IPS DF 4.7 (cell line): ENCODE measurements around the gene PRAMEF9.
"Not testable (repeated sequence)": the region's sequence is repeated elsewhere in the genome, so short reads cannot be mapped to it uniquely, and the experiment has no call there.

Experiments used
- DNase-seq: peaks from one replicate; pipeline ENCODE4 v3.0.0-alpha.2; 2013; ENCODE audit warnings: low spot score; ENCODE audit errors: extremely low read depth

Gene PRAMEF9

DNA sequence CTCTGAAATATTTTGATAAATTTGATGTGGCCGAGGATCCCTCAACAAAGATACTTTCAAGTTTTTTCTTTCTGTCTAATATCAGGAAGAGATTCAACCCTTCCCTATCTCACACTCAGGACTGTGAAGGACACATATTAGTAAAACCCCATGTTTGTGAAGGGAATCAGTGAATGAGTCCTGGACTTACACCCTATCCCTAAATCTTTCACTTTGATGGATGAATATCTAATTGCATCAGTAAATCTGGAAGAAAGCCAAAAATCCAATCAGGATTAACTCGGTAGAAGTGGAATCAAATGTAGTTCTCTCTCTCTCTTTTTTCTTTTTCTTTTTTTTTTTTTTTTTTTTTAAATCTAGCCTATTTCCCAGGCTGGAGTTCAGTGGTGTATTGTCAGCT, at the start of gene PRAMEF9:
TSS of gene PRAMEF9 (plus strand) at position 301 of the 400 bp plus-strand sequence. CDS start 3,433 bp downstream, outside the sequence.
- not testable (repeated sequence) for DNase-seq

DNA sequence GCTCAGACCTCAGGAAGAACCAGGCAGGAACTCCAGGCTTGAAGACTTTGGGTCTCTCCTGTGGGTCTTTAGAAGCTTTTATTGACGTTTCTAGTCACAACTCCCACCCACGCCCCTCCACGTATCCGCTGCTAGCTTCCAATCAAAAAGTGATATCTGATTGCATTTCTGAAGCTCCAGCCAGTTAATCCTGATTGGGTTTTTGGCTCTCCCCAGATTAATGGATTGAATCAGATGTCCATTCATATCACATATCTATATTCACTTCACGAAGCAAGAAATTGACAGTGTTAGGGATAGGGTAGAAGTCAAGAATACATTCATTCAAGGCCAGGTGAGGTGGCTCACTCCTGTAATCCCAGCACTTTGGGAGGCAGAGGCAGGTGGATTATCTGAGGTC, 15.7 kb upstream of the PRAMEF9 start, which contains the start of gene PRAMEF26:
TSS of gene PRAMEF26 (minus strand) at position 101 of the 400 bp plus-strand sequence. CDS start 2,914 bp downstream, outside the sequence.
- DNase-seq = not testable (repeated sequence)

DNA sequence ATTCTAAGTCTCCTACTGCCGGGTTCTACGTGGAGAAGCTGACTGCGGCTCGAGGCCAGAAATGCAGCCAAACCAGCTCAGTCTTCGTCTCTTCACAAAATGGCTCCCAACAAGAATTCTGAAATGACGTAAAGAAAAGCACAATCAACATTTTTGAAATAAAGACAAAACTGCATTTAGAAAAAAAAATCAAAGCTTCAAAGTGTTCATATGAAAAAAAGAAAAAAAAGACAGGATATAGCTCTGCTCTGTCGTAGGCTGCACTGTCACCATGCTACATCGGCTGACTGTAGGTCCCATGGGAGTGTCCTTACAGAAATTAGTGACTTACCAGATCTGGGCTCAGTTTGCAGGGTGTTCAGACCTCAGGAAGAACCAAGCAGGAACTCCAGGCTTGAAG, 6.1 kb upstream of the PRAMEF9 start, which contains the start of gene HNRNPCL4:
TSS of gene HNRNPCL4 (minus strand) at position 101 of the 400 bp plus-strand sequence. CDS start 164 bp downstream, outside the sequence.
- DNase-seq = not testable (repeated sequence)

DNA sequence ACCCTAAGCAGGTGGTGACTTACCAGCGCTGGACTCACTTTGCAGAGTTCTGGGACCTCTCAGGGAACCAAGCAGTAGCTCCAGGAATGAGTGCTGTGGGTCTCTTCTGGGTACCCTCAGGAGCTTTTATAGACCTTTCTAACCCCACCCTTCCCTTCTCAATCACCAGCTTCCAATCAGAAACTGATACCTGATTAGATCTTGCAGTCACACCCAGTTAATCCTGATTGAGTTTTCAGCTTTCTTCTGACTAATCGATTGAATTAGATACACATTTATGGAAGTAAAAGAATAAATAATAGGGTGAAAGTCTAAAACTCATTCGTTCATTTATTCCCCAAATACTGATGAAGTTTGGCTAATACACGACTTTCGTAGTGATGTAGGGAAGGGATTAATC, 29.7 kb downstream of the PRAMEF9 start, which contains the start of gene PRAMEF13:
TSS of gene PRAMEF13 (minus strand) at position 101 of the 400 bp plus-strand sequence. CDS start 1,820 bp downstream, outside the sequence.
- not testable (repeated sequence) for DNase-seq

DNA sequence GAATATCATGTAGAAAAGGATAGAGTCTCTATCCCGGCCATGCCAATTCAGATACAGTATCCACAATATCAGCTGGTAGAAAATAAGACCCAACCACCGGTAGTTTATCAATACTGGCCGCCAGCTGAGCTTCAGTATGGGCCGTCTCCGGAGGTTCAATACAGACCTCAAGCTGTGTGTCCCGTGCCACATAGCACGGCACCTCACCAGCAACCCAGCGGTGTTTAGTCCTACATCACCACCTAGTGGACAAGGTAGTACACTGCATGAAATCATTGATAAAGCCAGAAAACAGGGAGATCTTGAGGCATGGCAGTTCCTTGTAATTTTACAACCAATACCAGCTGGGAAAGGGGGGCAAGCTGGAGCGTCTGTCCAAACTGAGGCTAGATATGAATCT, 37.1 kb downstream of the PRAMEF9 start:
- DNase-seq = not testable (repeated sequence)

GRCh38 chr1:13216619-13217018, 45.0 kb downstream of the PRAMEF9 start:
- DNase-seq = not testable (repeated sequence)

GRCh38 chr1:13219203-13219602, 47.6 kb downstream of the PRAMEF9 start:
- DNase-seq = not testable (repeated sequence)

DNA sequence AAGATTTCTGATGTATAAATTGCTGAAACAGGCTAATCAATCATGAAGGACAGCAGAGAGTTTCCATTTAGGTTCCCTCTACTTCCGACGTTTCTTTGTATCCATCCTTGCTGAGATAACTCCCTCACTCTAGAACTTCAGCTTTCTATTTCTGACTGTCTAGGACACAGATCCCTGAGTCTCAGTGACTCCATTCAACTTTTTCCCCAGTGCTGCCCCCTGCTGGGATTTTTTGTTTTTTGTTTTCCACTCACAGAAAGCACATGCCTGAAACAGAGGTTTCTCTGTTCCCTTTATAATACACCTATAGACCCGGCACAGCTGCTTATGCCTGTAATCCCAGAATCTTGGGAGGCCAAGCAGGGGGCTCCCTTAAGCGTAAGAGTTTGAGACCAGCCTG, 51.1 kb downstream of the PRAMEF9 start:
- DNase-seq = not testable (repeated sequence)

- DNase-seq = no peak
Measured at GRCh38 chr1:13224480-13225060, 52.9 kb downstream of the PRAMEF9 start.

DNA sequence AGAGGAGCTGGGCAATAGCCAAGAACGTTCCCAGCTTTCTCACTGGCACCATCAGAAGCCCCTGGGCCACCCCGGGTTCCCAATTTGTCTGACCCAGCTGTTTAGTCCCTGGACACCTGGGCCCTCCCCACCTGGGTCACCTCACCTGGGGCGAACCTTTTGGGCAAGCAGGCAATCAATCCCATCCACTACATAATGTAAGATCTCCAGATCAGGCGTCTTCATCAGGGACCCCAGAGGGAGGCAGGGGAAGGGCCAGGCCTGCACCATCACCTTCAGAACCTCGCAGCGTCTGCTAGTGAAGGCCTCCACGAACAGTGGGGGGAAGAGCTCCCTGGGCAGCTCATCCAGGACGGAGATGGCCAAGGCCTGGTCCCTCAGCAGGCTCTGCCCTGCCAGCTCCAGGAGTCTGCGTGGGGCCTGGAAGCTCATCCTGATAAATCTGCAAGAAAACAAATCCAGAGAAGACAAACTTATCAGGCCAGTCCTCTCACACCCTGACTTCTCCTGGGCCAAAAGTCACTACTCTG, 54.1 kb downstream of the PRAMEF9 start, which contains the start of gene PRAMEF18:
TSS of gene PRAMEF18 (minus strand) at position 480 of the 530 bp plus-strand sequence. CDS start at position 432, 48 bp downstream.
- not testable (repeated sequence) for DNase-seq

- DNase-seq = not testable (repeated sequence)
Measured at GRCh38 chr1:13227271-13228055, 55.8 kb downstream of the PRAMEF9 start.

GRCh38 chr1:13228343-13228781, 56.7 kb downstream of the PRAMEF9 start:
- peak; percentile 1 for DNase-seq
